A549 (cell line): ENCODE results near the gene ITFG1. TPM values are rescaled to one million over a fixed set of nuclear protein-coding genes. Genes with fewer than 3 reads are reported as not detected.

Experiments used
- ATAC-seq, 2 experiments: fragments of 200-7000 bp in 1 of 2; fragments of >200 bp in 1 of 2; cut with Nextera tagmentation in 1 of 2; cut with Tn5 transposase in 1 of 2; 3 replicates each; pipeline versions ENCODE4 v1.8.0 to v1.9.1; 2018 to 2020; ENCODE audit warnings: mild to moderate bottlenecking in 1 of 2, moderate library complexity in 1 of 2
- CTCF ChIA-PET: fragments of 300-600 bp; sonication (Branson Sonifier 250); formaldehyde crosslinking; extraction: SDS; loops from one replicate; lab custom pipeline; 2021; ENCODE audit warnings: antibody characterized with exemption, inconsistent platforms; lab: Yijun Ruan, JAX
- POLR2A ChIA-PET: fragments of 350-600 bp; formaldehyde crosslinking; extraction: SDS; loops from one replicate; lab custom pipeline; 2021; ENCODE audit warnings: antibody characterized with exemption, inconsistent platforms; lab: Yijun Ruan, JAX
- DNase-seq, 2 experiments: peaks; one replicate each; pipeline versions ENCODE4 v3.0.0 to v3.0.0-alpha.2; 2011 to 2016; ENCODE audit warnings: low read depth in 1 of 2, low spot score in 1 of 2
- FAIRE-seq: peaks from 2 replicates; lab custom pipeline; 2011; peaks lifted over from hg19 to GRCh38; lab: Jason Lieb, UNC
- H3K27ac ChIP-seq, 2 experiments: fragments of >200 bp; sonication (Bioruptor Twin); formaldehyde crosslinking; 3 replicates each; pipeline ENCODE4 v1.5.1; 2016 to 2017
- H3K4me1 ChIP-seq: fragments of >200 bp; sonication (Bioruptor Twin); formaldehyde crosslinking; 3 replicates; pipeline ENCODE4 v1.6.1; 2016
- H3K4me2 ChIP-seq: fragments of >200 bp; sonication (Bioruptor Twin); formaldehyde crosslinking; 3 replicates; pipeline ENCODE4 v1.6.1; 2016
- H3K4me3 ChIP-seq: fragments of >200 bp; sonication (Bioruptor Twin); formaldehyde crosslinking; 3 replicates; pipeline ENCODE4 v1.5.1; 2016
- H3K9me3 ChIP-seq: fragments of >200 bp; sonication (Bioruptor Twin); formaldehyde crosslinking; 3 replicates; pipeline ENCODE4 v1.6.1; 2016
- BHLHE40 ChIP-seq: IDR thresholded peaks from 2 replicates; pipeline ENCODE4 v1.6.1; 2012; ENCODE audit warnings: low read depth, low read length, inconsistent platforms
- CBX2 ChIP-seq: fragments of 200-600 bp; sonication (generic); IDR thresholded peaks from 2 replicates; pipeline ENCODE4 v1.6.1; 2016; ENCODE audit warnings: low read depth, mild to moderate bottlenecking, borderline replicate concordance
- CEBPB ChIP-seq, 2 experiments: fragments of >200 bp in 1 of 2; sonication (Bioruptor Twin) in 1 of 2; formaldehyde crosslinking in 1 of 2; IDR thresholded peaks; 2 replicates each; pipeline ENCODE4 v1.6.1; 2012 to 2016
- EP300 ChIP-seq, 2 experiments: fragments of >200 bp; sonication (Bioruptor Twin); formaldehyde crosslinking; IDR thresholded peaks; 2 replicates in 1 of 2; 3 replicates in 1 of 2; pipeline ENCODE4 v1.6.1; 2016 to 2017
- ESRRA ChIP-seq: fragments of 150-350 bp; IDR thresholded peaks from 2 replicates; pipeline ENCODE4 v1.6.1; 2014; ENCODE audit warnings: mild to moderate bottlenecking, low read length, borderline replicate concordance
- FOSL2 ChIP-seq, 2 experiments: fragments of 450-650 bp in 1 of 2; fragments of >200 bp in 1 of 2; sonication (Bioruptor Twin) in 1 of 2; formaldehyde crosslinking; IDR thresholded peaks; 2 replicates each; pipeline versions ENCODE4 v1.5.0 to v1.6.1; 2016 to 2020; ENCODE audit warnings: mild to moderate bottlenecking in 1 of 2, moderate library complexity in 1 of 2
- HES2 ChIP-seq: fragments of >200 bp; sonication (Bioruptor Twin); formaldehyde crosslinking; IDR thresholded peaks from 2 replicates; pipeline ENCODE4 v1.6.1; 2016
- HEYL ChIP-seq: fragments of 250-450 bp; sonication (Bioruptor Pico); IDR thresholded peaks from 2 replicates; pipeline ENCODE4 v1.8.0; 2021; ENCODE audit warnings: mild to moderate bottlenecking, moderate library complexity
- HMGXB4 ChIP-seq: fragments of 250-450 bp; sonication (Bioruptor Pico); IDR thresholded peaks from 2 replicates; pipeline ENCODE4 v1.5.0; 2021; ENCODE audit warnings: mild to moderate bottlenecking, moderate library complexity, borderline replicate concordance
- HOXA7 ChIP-seq: fragments of 250-450 bp; sonication (Bioruptor Pico); IDR thresholded peaks from 2 replicates; pipeline ENCODE4 v1.5.0; 2020; ENCODE audit warnings: mild to moderate bottlenecking, moderate library complexity
- HOXB5 ChIP-seq: fragments of 250-450 bp; sonication (Bioruptor Pico); IDR thresholded peaks from 2 replicates; pipeline ENCODE4 v1.5.0; 2020; ENCODE audit warnings: mild to moderate bottlenecking, moderate library complexity
- JUN ChIP-seq, 2 experiments: fragments of >200 bp; sonication (Bioruptor Twin); formaldehyde crosslinking; IDR thresholded peaks; 2 replicates in 1 of 2; 3 replicates in 1 of 2; pipeline ENCODE4 v1.6.1; 2016 to 2017
- JUNB ChIP-seq: fragments of >200 bp; sonication (Bioruptor Twin); formaldehyde crosslinking; IDR thresholded peaks from 2 replicates; pipeline ENCODE4 v1.6.1; 2016
- KDM5A ChIP-seq: fragments of 200-600 bp; sonication (generic); IDR thresholded peaks from 2 replicates; pipeline ENCODE4 v1.6.1; 2016; ENCODE audit warnings: antibody characterized with exemption, mild to moderate bottlenecking
- MAFK ChIP-seq: fragments of 450-650 bp; IDR thresholded peaks from 2 replicates; pipeline ENCODE4 v1.6.1; 2014; ENCODE audit not compliant: partially characterized antibody
- NFE2L2 ChIP-seq: fragments of 150-350 bp; conservative IDR thresholded peaks from 2 replicates; pipeline ENCODE4 v1.6.1; 2014; ENCODE audit warnings: low read length
- PBX3 ChIP-seq: IDR thresholded peaks from 2 replicates; pipeline ENCODE4 v1.6.1; 2012
- POLR2AphosphoS2 ChIP-seq: conservative IDR thresholded peaks from 2 replicates; pipeline ENCODE4 v1.6.1; 2012; ENCODE audit warnings: low read length, improper control_type of control experiment, inconsistent platforms
- TFCP2L1 ChIP-seq: fragments of 250-450 bp; sonication (Bioruptor Pico); IDR thresholded peaks from 2 replicates; pipeline ENCODE4 v1.5.0; 2021; ENCODE audit warnings: mild to moderate bottlenecking
- ZFP36 ChIP-seq: fragments of 450-650 bp; IDR thresholded peaks from 2 replicates; pipeline ENCODE4 v1.6.1; 2014; ENCODE audit warnings: borderline replicate concordance; ENCODE audit not compliant: partially characterized antibody
- ZSCAN20 ChIP-seq: fragments of 250-450 bp; sonication (Bioruptor Pico); IDR thresholded peaks from 2 replicates; pipeline ENCODE4 v1.8.0; 2022; ENCODE audit warnings: mild to moderate bottlenecking, moderate library complexity
- WGBS: methylation state at CpG from one replicate; pipeline ENCODE4 v1.1.6; 2017; ENCODE audit errors: missing lambda C conversion rate; 5-methylcytosine and 5-hydroxymethylcytosine counted together
- polyA plus RNA-seq, 4 experiments: library from polyadenylated mRNA; depleted of rRNA in 3 of 4; stranded (reverse); fragments of >200 nt; fragmentation: RNase III in 1 of 4; extraction: RNeasy Plus Mini Kit Qiagen cat#74134 plus additional on column Dnase treatment in 1 of 4; gene quantifications; 2 replicates in 3 of 4; 3 replicates in 1 of 4; pipeline ENCODE4 v1.2.3, GENCODE V29; 2011 to 2017
- TF ChIP-seq, protein P1 (sequence below): fragments of >200 bp; sonication (Bioruptor Twin); formaldehyde crosslinking; IDR thresholded peaks from 3 replicates; pipeline ENCODE4 v1.5.1; 2016

Gene ITFG1
- polyA plus RNA-seq, 2 of the 4 experiments (the other 2 are of a cell fraction), result 32.9 to 112 TPM

- CTCF ChIA-PET, result interaction anchor here (1.3 to 1.9 kb wide), 2 partner anchors 13 to 19 kb away, joined by 5 to 8 read pairs; partner anchors contain the start of gene NETO2
- Histone ChIP-seq H3K4me2 (no peak overlapping the region), H3K9me3 (no peaks in the 10 kb centered on the region), H3K4me1 (no peaks in the 10 kb centered on the region)
- TF ChIP-seq NFE2L2 (no peak), PBX3 (no peak), ZFP36 (no peak), CEBPB (IDR thresholded peaks at IDR 0.05) (no peak), TFCP2L1 (no peak), HMGXB4 (CRISPR knock-in tag) (no peak), HOXA7 (CRISPR knock-in tag) (no peak), HEYL (CRISPR knock-in tag) (no peak), MAFK (no peak), ESRRA (no peak), JUNB (no peak), ZSCAN20 (no peak), JUN (IDR thresholded peaks at IDR 0.05) (no peak), KDM5A (no peak), HOXB5 (CRISPR knock-in tag) (no peak)
- TF ChIP-seq, protein P1, sequence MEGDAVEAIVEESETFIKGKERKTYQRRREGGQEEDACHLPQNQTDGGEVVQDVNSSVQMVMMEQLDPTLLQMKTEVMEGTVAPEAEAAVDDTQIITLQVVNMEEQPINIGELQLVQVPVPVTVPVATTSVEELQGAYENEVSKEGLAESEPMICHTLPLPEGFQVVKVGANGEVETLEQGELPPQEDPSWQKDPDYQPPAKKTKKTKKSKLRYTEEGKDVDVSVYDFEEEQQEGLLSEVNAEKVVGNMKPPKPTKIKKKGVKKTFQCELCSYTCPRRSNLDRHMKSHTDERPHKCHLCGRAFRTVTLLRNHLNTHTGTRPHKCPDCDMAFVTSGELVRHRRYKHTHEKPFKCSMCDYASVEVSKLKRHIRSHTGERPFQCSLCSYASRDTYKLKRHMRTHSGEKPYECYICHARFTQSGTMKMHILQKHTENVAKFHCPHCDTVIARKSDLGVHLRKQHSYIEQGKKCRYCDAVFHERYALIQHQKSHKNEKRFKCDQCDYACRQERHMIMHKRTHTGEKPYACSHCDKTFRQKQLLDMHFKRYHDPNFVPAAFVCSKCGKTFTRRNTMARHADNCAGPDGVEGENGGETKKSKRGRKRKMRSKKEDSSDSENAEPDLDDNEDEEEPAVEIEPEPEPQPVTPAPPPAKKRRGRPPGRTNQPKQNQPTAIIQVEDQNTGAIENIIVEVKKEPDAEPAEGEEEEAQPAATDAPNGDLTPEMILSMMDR, result no peak
- TF ChIP-seq, all 56 proteins: peak for 0
- H3K4me3 ChIP-seq, result no peak overlapping the region
- DNase-seq, result no peak
- no peak for ATAC-seq
- 88% methylated on average over 10 of the region's 10 CpGs for WGBS
- no peak overlapping the region for H3K27ac ChIP-seq
- POLR2A ChIA-PET, result no interaction called here
- FAIRE-seq, result no peak
These were observed 298.0 kb downstream of the ITFG1 start for GRCh38 chr16:47162670-47163420.

GRCh38 chr16:47161464-47161863, 299.4 kb downstream of the ITFG1 start:
- no peak for DNase-seq
- no peaks in the 10 kb centered on the region for H3K4me1 ChIP-seq
- ChIA-PET CTCF (interaction anchor here (0.8 to 2.5 kb wide), 4 partner anchors 14 to 20 kb away, joined by 3 to 8 read pairs (median 6); partner anchors contain the start of gene NETO2), POLR2A (no interaction called here)
- no peak for FAIRE-seq
- TF ChIP-seq FOSL2 (IDR thresholded peaks at IDR 0.05) (no peak), FOSL2 (CRISPR knock-in tag; IDR thresholded peaks at IDR 0.05) (no peak), JUN (IDR thresholded peaks at IDR 0.05) (no peak), BHLHE40 (no peak), NFE2L2 (no peak), POLR2AphosphoS2 (no peak), HES2 (no peak), ZFP36 (no peak), EP300 (IDR thresholded peaks at IDR 0.05) (no peak), CBX2 (no peak)
- ATAC-seq, result no peak
- no peak overlapping the region for H3K27ac ChIP-seq
- 87% methylated on average over 4 of the region's 4 CpGs for WGBS
- H3K9me3 ChIP-seq, result no peaks in the 10 kb centered on the region
- H3K4me3 ChIP-seq, result no peak overlapping the region
- H3K4me2 ChIP-seq, result no peak overlapping the region
